Fibroblast of skin of right biceps (primary cell): Measurements from ENCODE around the gene KRT1.

Source experiments
- DNase-seq: peaks from one replicate; pipeline ENCODE4 v3.0.0-alpha.2; 2013

The KRT1 gene

GRCh38 chr12:52632656-52633055 is 47.6 kb downstream of the KRT1 start:
- no peak for DNase-seq

GRCh38 chr12:52631676-52632459 is 48.3 kb downstream of the KRT1 start:
- no peak for DNase-seq

DNA sequence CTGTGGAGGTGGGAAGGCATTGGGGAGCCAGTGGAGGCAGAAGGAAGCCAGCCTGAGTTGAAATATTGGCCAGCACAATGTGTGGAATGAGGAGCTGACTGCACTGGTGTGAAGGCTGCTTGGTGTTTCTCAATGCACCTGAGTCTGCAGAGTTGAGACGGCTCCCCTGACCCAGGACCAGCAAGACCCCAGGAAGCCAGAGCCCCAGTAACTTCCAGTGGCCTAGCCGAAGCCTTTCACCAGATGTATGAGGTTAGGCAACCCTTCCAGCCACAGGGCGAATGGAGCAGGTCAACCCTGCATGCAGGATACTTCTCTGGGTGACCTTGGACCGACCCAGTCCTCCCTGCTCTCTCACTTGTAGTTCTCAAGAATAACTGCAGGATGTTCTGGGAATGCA is 48.9 kb downstream of the KRT1 start:
- no peak for DNase-seq

DNA sequence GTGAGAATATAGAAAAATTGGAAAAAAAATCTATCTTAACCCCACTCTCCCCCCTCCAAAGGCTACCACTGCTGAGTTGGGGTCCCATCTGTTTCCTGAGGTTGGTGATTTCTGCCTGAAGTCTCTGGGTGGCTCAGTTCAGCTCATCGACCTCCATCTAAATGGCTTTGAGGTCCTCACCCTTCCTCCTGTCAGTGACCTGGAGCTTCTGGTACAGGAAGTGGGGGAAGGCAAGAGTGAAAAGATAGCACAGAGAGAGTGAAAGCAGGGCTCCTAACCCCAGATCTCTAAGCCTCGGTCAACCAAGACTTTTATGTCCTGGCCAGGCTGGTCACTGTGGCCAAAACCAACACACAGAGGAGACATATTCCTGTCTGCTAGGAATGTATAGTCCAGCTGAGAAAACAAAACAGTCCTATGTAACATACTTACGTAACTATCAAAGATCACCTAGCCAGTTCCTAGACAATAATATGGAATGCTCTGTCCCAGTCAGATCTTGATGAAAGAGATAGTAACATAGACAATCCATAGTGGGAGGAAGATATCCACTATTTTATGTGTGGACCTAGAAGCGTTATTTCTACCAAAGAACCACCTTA is 49.5 kb downstream of the KRT1 start:
- DNase-seq = no peak

- DNase-seq = no peak
Measured at GRCh38 chr12:52630008-52630500, 50.2 kb downstream of the KRT1 start.

GRCh38 chr12:52629281-52630007 is 50.8 kb downstream of the KRT1 start:
- DNase-seq = no peak

DNA sequence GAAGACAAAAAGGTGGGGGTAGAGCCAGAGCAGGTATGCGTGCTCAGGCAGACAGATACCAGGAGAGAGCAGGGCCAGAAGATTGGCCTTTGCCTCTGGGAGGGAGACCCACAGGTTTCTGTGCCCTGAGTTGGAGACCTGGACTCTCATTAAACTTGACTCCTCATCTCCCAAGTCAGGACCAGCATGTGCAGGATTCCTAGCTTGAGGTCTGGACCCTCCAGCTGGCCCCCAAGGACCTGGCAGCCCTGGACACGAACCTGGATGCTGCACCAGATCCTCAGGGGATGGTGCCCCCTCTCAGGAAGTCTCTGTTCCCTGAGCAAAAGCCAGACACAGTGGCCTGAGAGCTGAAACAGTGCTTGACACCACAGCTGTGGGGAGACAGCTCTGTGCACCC is 51.4 kb downstream of the KRT1 start:
- no peak for DNase-seq

GRCh38 chr12:52628111-52628507 is 52.1 kb downstream of the KRT1 start:
- no peak for DNase-seq

DNA sequence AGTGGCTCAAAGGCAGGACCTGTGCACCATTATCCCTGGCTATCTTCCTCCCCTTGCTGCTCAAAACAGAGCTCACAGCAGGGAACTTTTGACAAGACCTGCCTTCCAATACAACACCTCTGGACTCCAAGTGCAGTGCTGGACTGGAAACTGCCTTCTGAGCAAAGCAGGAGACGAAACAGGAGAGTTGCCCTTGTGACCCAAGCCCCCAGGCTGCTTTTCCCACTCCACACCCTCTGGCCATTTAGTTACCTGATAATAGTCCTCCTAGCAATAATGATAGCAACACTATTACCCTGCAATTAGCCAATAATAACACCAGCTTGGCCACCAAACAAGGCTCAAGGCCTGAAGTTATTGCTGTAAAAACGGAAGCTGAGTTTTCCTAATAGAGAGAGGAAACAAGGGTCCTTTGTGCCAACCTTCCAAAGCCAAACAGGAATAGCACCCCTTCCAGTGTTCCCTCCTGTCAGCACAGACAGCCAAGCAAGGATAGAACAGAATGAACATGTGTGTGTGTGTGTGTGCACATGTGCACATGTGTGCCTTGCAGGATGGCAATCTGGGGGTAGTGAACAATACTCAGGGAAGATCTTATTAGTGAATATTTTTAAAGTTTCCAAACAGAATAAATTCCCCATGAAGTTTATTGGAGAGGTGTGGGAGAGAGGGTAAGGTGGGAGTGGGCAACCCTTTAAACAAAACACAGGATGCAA is 52.7 kb downstream of the KRT1 start:
- DNase-seq = no peak
